Myocyte (in vitro differentiated cells): Measurements from ENCODE around the gene TRIM14. TPM values are rescaled to one million over a fixed set of nuclear protein-coding genes. Genes with fewer than 3 reads are reported as not detected.
"Not testable (repeated sequence)": the region's sequence is repeated elsewhere in the genome, so short reads cannot be mapped to it uniquely, and the experiment has no call there.

Experiments used
- DNase-seq: peaks from one replicate; pipeline ENCODE4 v3.0.0-alpha.2; 2012; ENCODE audit warnings: low read depth
- total RNA-seq: library from RNA; depleted of rRNA; stranded (reverse); fragments of >200 nt; gene quantifications from 2 replicates; pipeline ENCODE4 v1.2.3, GENCODE V29; 2014

TRIM14 gene
- total RNA-seq, 1 donor from 2014 or later: 4.6 TPM

GRCh38 chr9:98108531-98109031 lies 10.4 kb downstream of the TRIM14 start:
- DNase-seq: no peak

GRCh38 chr9:98107926-98108325 lies 11.1 kb downstream of the TRIM14 start:
- DNase-seq: no peak

GRCh38 chr9:98105006-98105405 lies 14.0 kb downstream of the TRIM14 start:
- DNase-seq: no peak

DNA sequence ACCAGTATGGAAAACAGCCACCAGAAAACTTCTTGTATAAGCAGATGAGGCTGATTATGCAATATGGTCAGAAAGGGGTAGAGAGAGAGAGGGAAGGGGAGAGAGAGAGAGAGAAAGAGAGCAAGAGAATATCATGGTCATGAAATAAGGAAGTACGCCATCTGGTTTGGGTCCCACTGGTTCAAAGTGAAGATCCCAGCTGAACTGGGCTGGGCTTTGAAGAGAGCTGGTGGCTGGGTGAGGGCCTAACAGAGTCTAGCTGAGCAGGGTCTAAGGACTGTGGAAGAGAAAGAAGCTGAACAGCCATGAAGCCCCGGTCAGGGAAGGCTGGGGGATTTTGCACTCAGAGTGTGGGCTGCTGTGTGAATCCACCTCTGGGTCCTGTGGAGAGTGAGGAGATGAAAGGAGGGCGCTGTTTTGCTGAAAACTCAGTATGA lies 14.6 kb downstream of the TRIM14 start:
- DNase-seq: no peak

DNA sequence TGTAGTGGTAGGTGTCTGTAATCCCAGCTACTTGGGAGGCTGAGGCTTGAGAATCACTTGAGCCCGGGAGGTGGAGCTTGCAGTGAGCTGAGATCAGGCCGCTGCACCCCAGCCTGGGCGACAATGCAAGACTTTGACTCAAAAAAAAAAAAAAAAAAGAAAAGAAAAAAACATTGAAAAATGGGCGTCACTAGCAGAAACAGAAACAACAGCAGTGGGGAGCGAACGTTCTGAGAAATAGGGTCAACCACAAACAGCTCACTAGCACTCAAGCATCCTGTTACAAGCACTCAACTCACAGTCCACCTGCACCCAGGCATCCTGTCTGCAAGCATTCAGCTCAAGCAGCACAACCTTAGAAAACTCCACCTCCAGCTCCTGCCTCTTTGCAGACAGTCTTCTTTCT lies 17.2 kb downstream of the TRIM14 start:
- no peak for DNase-seq

GRCh38 chr9:98101416-98101815 lies 17.6 kb downstream of the TRIM14 start:
- DNase-seq: no peak

DNA sequence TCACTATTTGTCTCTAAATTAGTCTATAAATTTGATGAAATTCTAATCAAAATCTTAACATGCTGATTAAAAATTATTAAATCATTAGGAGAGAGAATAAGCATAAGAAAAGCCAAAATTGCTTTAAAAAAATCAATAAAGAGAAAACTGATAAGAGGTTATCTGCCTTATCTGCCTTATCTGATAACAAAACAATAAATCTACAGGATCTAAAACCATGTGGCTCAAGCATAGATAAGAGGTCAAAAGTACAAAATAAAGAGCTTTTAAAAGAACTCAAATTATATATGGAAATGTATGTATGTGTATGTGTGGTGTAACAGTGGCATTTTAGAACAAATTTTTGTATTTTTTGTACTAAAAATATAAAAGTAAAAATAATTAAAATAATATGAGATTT lies 18.6 kb downstream of the TRIM14 start:
- no peak for DNase-seq

- DNase-seq: no peak
Observed at GRCh38 chr9:98099898-98100297, 19.1 kb downstream of the TRIM14 start.

GRCh38 chr9:98099346-98099745 lies 19.7 kb downstream of the TRIM14 start:
- DNase-seq: no peak

DNA sequence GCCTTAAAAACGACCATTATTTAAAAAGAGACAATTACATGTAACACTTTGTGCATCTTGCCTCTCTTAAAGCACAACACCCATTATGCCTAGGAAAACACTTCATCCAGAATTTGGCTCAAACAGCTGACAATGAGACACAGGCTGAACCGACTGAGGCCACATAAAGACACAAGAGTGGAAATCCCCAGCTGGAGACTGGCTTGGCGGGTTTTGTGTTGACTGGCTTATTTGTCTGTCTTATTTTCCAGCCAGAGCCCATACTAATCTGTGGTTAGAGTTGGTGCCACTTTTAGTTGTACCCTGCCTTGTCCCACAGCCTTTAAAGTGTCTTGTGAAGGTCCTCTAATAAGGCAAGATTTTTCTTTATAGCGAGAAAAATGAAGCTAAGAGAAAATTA lies 21.2 kb downstream of the TRIM14 start:
- peak; percentile 43 for DNase-seq

GRCh38 chr9:98096091-98096490 lies 22.9 kb downstream of the TRIM14 start:
- no peak for DNase-seq

DNA sequence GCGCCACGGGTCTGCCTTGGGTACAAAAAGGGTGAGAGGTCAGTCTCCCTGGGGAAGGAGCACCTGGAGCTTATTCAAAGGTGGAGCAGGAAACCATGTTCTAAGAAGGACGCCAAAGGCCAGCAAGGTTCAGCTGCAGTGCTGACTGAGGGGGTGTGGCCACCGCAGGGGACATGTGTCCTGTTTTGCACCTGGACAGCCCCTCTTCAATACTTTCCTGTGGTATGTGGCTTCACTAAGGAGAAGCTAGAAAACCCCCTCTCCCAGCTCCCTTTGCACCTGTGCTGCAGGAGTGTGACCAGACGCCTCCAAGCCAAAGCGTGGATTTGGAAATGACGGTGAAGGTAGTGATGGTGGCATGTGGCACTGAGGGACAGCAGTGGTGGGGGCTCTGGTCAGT lies 23.6 kb downstream of the TRIM14 start:
- no peak for DNase-seq

GRCh38 chr9:98094851-98095250 lies 24.2 kb downstream of the TRIM14 start:
- no peak for DNase-seq

GRCh38 chr9:98094316-98094715 lies 24.7 kb downstream of the TRIM14 start:
- no peak for DNase-seq

DNA sequence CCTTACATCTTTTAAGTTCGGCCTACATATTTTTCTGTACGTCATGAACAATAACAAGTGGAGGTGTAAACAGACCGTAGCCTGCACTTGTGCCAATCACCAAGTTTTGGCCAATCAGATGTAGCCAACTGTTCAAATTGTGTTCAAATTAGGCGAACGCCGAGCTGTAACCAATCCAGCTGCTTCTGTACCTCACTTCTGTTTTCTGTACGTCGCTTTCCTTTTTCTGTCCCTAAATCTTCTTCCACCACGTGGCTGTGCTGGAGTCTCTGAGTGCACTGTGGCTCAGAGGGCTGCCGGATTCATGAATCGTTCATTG lies 26.4 kb downstream of the TRIM14 start:
- no peak for DNase-seq

DNA sequence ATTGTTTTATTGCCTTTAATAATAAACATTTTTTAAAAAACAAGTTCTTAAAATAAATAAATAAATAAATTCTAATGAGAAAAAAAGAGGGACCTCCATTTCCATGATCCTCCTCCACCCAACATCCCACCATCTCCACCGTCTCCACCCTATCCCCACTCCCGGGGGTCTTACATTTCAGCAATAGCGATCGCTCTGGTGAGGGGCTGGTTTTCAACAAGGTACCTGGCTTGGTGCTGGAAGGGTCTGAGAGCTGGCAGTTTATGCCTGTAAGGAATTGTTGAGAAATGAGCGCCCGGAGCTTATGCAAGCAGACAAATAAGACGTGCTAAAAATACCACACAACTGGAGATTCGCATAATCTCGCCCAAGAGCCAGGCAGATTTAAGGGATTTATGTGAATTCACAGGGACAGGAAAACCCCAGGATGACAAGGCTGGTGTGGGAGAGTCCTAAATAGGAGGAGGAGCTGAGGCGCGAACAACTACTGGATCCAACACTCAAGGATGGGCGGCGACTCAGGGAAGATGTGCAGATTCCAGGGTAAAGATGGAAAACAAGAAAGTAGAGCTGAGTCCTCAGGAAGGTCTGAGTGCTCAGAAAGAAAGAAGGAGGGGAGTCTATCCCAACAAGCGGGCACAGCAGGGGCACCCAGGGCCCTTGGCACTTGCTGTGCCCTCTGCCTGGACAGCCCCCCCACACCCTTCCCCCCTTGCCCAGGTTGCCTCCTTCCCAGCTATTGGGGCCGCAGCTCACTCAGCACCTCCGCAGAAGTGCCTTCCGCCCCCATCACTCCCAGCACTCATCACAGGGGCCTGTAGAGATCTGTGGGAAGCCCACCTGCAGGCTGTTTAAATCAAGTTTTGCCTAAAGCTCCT lies 27.0 kb downstream of the TRIM14 start:
- no peak for DNase-seq

GRCh38 chr9:98090674-98091073 lies 28.3 kb downstream of the TRIM14 start:
- not testable (repeated sequence) for DNase-seq

GRCh38 chr9:98087420-98088354 lies 31.3 kb downstream of the TRIM14 start:
- DNase-seq: no peak

DNA sequence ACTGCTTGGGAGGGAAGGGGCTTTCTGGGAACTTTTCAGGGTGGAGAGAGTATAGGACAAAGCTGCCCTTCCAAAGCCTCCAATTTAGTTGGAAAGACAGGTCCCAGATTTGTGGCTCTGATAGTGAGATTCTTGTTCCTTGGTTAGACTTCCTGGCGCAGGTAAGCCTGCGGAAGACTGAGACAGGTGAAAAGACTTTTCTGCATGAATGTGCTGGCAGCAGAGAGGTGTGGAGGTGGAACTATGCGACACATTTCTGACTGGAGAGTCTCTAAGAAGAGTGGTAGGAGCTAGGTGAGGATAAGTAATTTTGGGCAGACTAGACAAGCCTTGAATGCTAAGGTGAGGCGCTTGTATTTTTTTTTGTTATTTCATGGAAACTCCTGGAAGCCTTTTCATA lies 32.6 kb downstream of the TRIM14 start:
- DNase-seq: no peak

DNA sequence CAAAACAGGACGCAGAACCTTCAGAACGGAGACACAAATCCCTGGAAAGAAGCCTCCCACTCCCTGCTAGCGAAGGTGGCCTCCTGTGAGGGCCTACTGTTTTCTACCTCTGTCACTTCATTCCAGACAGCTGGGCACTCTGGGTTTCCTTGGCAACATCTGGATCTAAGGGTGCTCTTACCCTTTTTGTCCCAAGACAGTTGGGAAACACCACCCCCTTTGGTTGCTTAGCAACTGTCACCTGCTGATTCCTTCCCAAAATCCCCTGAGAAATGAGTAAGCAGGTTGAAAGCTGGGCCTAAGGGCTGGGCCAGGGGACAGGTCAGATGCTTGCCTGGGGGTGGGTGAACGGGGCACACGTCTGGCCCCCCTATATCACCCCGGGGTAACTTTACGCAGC lies 33.1 kb downstream of the TRIM14 start:
- DNase-seq: no peak

DNA sequence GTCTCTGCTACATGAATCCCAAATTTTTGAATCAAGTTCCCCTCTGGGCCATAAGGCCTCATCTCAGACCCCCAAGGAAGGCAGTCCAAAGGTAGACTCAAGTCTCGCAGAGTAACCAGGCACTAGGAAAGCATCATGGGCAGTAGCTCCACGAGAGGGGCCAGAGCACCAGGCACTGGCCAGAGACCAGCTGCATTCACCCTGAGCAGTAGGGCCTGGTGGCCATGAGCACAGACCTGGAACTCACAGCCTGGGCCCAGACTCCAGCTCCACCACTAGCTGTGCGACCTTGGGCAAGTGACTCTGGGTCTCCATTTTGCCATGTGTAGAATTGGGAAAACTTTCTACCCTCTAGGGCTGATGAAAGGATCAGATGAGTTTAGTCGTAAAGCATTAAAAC lies 34.0 kb downstream of the TRIM14 start:
- no peak for DNase-seq

- no peak for DNase-seq
Observed at GRCh38 chr9:98084396-98084795, 34.6 kb downstream of the TRIM14 start.
